HEK293 (cell line): Measurements from ENCODE around the gene PKD2.

Experiments
- BCL11A ChIP-seq: fragments of 450-650 bp; formaldehyde crosslinking; IDR thresholded peaks from 2 replicates; pipeline ENCODE4 v1.5.1; 2016; ENCODE audit warnings: low read depth, missing biosample characterization, missing genetic modification characterization
- CTCF ChIP-seq: fragments of 450-650 bp; formaldehyde crosslinking; IDR thresholded peaks from 2 replicates; pipeline ENCODE4 v1.5.1; 2016; ENCODE audit warnings: missing biosample characterization, missing genetic modification characterization
- MEIS1 ChIP-seq: sonication (generic); formaldehyde crosslinking; IDR thresholded peaks from 2 replicates; pipeline ENCODE4 v1.8.1; 2022; ENCODE audit warnings: missing genetic modification reagents, mild to moderate bottlenecking, borderline replicate concordance
- YY1 ChIP-seq: fragments of 450-650 bp; formaldehyde crosslinking; IDR thresholded peaks from 2 replicates; pipeline ENCODE4 v1.5.1; 2018; ENCODE audit warnings: missing biosample characterization, missing genetic modification characterization
- ZBTB21 ChIP-seq: fragments of 450-650 bp; formaldehyde crosslinking; IDR thresholded peaks from 2 replicates; pipeline ENCODE4 v1.5.1; 2017; ENCODE audit warnings: missing biosample characterization, missing genetic modification characterization
- ZFP3 ChIP-seq: fragments of 450-650 bp; formaldehyde crosslinking; IDR thresholded peaks from 2 replicates; pipeline ENCODE4 v1.5.1; 2016; ENCODE audit warnings: low read depth, missing biosample characterization, missing genetic modification characterization
- ZNF121 ChIP-seq: fragments of 450-650 bp; formaldehyde crosslinking; IDR thresholded peaks from 2 replicates; pipeline ENCODE4 v1.5.1; 2016; ENCODE audit warnings: missing biosample characterization, missing genetic modification characterization
- ZNF138 ChIP-seq: fragments of 450-650 bp; formaldehyde crosslinking; IDR thresholded peaks from 2 replicates; pipeline ENCODE4 v1.5.1; 2016; ENCODE audit warnings: missing biosample characterization, missing genetic modification characterization, borderline replicate concordance
- ZNF155 ChIP-seq: fragments of 450-650 bp; formaldehyde crosslinking; IDR thresholded peaks from 2 replicates; pipeline ENCODE4 v1.5.1; 2016; ENCODE audit warnings: missing biosample characterization, missing genetic modification characterization
- ZNF404 ChIP-seq: fragments of 450-650 bp; formaldehyde crosslinking; IDR thresholded peaks from 2 replicates; pipeline ENCODE4 v1.5.1; 2017; ENCODE audit warnings: missing biosample characterization, missing genetic modification characterization
- ZNF529 ChIP-seq: fragments of 450-650 bp; formaldehyde crosslinking; IDR thresholded peaks from 2 replicates; pipeline ENCODE4 v1.5.1; 2017; ENCODE audit warnings: missing genetic modification characterization, missing biosample characterization; ENCODE audit not compliant: insufficient replicate concordance
- ZNF549 ChIP-seq: fragments of 450-650 bp; IDR thresholded peaks from 2 replicates; pipeline ENCODE4 v1.5.1; 2018; ENCODE audit warnings: missing biosample characterization, missing genetic modification characterization, mild to moderate bottlenecking, inconsistent platforms, moderate library complexity
- ZNF707 ChIP-seq: fragments of 450-650 bp; formaldehyde crosslinking; IDR thresholded peaks from 2 replicates; pipeline ENCODE4 v1.5.1; 2016; ENCODE audit warnings: missing biosample characterization, missing genetic modification characterization
- ZNF785 ChIP-seq: fragments of 450-650 bp; formaldehyde crosslinking; IDR thresholded peaks from 2 replicates; pipeline ENCODE4 v1.5.1; 2016; ENCODE audit warnings: missing biosample characterization, missing genetic modification characterization

GRCh38 chr4:88054229-88054628 is 46.8 kb downstream of the PKD2 start:
- TF ChIP-seq CTCF (tag by site-specific recombination) (no peak), ZNF404 (tag by site-specific recombination) (no peak), ZBTB21 (tag by site-specific recombination) (no peak), ZNF707 (tag by site-specific recombination) (no peak), YY1 (tag by site-specific recombination) (no peak), MEIS1 (no peak), ZNF549 (tag by site-specific recombination) (no peak), ZNF529 (no peak), ZFP3 (tag by site-specific recombination) (no peak), BCL11A (tag by site-specific recombination) (no peak), ZNF785 (tag by site-specific recombination) (no peak), ZNF155 (no peak), ZNF121 (tag by site-specific recombination) (no peak), ZNF138 (tag by site-specific recombination) (no peak)
